HG03103 (cell line): ENCODE measurements around the gene ENTPD6.
"Not testable (repeated sequence)": the region's sequence is repeated elsewhere in the genome, so short reads cannot be mapped to it uniquely, and the experiment has no call there.

Experiments used
- ATAC-seq: cut with Tn5 transposase; IDR thresholded peaks from one replicate; pipeline ENCODE4 v1.9.1; 2021; ENCODE audit warnings: low read depth; ENCODE audit not compliant: unreplicated experiment

ENTPD6 gene

DNA sequence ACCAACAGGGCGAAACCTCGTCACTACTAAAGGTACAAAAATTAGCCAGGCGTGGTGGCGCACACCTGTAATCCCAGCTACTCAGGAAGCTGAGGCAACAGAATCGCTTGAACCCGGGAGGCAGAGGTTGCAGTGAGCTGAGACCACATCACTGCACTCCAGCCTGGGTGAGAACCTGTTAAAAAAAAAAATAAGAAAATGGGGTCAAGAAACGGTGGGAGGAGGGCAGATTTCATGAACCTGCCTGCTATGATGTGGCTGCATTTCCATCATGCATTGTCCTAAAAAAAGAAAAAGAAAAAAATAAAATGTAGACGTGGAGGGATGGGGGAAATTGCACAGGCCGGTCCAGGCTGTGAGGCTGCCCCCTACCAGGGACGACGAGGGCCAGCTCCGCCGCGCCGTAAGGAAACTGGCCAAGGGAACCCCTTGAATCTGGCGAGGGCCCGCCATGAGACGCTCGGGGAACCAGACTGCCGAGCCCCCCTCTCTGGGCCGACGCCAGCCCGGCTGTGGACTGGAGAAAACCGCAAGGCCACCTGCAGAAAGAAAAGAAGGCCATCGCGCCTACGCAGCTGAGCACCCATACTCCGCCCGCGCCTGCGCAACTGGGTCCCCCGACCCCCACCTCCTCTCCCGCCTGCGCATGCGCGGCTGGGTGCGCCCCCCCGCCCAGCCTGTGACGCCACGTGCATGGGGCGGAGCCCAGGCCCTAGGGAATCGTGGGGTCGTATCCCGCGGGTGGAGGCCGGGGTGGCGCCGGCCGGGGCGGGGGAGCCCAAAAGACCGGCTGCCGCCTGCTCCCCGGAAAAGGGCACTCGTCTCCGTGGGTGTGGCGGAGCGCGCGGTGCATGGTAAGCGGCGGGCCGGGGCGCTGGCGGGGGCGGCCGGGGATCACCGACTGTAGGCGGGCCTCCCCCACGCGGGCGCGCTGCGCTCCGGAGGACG is at the start of gene ENTPD6:
Gene ENTPD6, plus strand, starts transcription at position 699 of the 948 bp plus-strand sequence. CDS start 10,825 bp downstream, outside the sequence.
- peak; percentile 69 for ATAC-seq

DNA sequence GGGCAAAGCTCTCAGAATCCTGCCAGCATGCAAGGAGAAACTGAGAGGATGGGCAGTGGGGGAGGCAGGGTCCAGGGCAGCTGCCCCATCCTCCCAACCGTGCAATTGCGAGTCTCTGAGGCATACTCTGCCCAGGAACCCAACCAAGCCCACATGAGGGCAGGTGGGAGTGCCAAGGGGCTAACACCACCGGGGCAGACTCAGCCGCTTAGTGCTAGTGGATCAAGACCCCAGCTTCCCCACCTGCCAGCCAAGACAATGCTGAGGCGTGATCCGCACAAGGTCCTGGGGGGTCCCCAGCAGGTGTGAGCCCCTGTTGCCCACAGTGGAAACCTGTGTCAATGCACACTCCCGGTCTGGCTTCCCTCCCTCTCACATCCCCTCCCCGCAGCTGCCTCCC is 48.5 kb upstream of the ENTPD6 start:
- ATAC-seq = no peak

DNA sequence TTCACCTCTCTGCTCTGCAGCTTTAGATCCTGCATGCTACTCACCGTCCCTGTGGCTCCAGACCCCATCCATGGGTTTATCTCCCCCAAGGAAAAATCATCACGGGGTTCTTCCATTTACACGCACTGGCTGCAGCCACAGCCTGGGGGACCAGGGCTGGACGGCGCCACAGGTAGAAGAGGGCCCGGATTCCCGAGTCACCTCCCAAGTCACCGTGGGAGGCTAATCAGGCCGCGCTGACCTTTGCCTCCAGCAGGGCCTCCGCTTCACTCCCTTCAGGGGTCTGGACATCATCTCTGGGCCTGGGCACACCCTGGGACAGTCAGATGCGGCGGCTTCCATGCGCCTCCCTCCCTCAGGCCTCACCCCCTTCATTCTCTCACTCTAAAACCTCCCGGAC is 47.8 kb upstream of the ENTPD6 start:
- ATAC-seq = no peak

DNA sequence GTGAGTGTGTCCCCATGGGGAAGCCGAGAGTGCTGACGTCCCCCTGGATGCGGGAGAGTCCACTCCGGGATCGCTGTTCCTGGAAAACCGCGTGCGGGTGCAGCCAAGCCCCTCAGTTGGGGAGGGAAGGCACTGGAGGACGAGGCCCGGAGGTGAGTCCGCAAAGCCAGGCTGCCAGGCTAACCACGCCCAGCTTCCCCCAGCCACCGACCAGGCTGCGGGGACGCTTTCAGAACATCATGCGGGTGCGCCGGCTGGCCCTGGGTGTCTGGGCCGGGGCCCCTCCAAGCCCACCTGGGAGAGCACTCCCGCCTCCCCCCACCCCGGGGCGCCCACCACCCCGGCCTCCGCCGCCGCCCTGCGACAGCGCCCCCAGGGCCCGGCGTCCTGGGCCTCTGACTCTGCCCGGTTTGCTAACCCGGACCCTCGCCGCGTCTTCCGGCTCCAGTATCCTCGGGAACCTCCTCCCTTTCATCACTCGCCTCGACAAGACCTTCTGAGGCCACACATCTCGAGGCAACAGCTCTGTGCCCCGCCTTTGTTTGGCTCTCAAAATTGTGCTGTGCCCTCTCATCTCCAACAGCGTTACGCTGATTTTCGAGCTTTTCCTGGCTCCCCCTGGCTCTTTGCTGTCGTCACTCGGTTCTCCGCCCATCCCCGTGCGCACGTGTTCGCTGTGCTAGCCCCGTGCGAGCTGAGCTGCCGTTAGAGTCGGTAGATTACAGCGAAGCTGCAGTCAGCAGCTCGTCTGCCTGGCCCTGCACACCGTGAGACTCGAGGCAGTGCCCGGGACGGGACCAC is 47.1 kb upstream of the ENTPD6 start:
- ATAC-seq = no peak

DNA sequence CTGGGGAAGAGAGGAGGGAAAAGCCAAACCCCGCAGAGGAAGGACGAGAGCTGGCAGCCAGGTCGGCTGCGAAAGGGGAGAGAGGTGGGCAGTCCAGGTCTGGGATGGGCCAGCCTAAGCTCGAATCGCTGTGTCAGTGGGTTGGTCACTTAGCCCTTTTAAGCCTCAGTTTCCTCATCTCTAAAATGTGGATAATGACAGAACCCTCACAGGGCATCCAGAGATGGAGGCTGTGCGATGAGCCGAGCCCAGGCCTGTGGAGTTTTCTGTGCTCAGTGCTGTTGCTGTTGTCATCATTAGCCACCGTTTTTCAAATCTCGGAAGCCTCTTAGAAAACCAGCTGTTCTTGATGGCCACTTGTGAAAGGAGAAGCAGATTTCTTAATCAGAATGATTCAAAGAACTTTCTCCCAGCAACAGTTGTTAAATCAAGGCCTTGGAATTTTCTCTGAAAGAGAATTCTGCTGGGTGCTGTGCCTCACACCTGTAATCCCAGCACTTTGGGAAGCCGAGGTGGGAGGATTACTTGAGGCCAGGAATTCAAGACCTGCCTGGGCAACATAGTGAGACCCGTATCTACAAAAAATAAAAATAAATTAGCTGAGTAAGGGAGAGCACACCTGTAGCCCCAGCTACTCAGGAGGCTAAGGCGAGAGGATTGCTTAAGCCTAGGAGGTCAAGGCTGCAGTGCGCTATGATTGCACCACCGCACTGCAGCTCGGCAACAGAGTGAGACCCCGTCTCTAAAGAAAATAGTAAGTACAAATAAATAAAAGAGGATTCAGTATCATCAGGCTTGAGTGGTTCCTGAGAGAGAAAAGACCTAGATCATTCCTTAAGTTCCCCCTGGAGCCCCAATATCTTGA is 46.3 kb upstream of the ENTPD6 start:
- no peak for ATAC-seq

DNA sequence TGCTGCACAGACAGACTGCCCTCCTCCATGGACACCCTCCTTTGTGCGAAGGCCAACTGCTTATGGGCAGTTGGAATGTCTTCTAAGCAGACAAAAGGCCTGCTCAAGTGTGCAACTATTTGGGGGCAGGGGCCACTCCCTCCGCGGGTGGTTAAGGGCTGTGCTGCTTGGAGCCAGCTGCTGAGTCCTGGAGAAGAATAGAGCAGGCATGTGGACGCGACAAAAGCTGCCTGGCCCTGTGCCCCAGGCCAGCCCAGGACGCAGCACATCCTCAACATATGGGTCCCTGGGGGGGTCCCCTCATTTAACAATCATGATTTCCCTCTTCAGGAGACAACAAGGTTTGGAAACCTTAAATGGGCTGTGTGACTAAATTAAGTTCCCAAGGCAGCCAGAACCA is 45.5 kb upstream of the ENTPD6 start:
- ATAC-seq = no peak

DNA sequence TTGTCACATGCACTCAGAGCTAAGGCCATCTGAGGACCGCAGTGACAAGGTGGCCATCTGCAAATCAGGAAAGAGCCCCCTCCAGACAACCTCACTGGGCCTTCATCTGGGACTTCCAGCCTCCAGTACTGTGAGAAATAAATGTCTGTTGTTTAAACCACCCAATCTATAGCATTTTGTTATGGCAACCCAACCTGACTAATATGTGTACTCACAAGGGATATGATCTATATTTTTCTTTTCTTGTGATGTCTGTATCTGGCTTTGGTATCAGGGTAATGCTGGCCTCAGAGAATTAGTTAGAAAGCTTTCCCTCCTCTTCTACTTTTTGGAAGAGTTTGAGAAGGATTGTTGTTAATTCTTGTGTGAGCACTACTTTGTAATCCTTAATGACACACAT is 37.5 kb upstream of the ENTPD6 start:
- ATAC-seq = no peak

DNA sequence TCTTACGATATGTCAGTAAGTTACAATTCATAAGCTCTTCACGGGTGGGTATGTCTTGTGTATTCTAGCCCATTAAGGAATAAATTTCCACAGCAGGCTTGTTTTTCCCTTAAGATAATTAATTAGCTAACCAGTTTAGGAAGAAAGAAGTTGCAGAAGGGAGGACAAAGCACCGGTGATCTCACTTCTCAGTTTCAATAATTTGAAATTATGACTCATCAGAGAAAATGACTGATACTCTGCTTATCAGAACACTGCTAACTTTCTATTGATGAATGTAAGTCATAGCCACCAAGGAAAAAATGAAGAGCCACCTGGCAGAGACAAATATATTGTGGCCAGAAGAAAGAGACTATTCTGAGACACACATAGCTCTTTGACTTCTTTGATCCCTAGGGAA is 35.0 kb upstream of the ENTPD6 start:
- ATAC-seq = peak; percentile 67

DNA sequence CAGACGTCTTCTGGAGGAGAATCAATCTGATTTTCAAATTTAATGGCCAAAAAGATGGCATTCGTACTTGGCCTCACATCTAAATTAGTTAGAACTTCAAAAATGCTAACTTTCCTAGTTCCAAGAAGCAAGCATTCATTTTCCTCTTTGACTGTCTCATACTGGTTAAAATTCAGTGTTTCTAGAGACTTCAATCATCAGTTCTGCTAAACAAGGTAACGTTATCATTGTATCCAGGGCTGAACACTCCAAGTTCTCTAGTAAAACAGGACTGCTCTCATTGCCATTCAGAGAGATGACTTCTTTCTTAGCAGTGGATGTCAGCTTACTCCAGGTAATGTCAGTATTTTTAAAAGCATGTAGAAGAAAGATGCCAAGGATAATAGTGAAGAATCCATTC is 34.6 kb upstream of the ENTPD6 start:
- no peak for ATAC-seq

DNA sequence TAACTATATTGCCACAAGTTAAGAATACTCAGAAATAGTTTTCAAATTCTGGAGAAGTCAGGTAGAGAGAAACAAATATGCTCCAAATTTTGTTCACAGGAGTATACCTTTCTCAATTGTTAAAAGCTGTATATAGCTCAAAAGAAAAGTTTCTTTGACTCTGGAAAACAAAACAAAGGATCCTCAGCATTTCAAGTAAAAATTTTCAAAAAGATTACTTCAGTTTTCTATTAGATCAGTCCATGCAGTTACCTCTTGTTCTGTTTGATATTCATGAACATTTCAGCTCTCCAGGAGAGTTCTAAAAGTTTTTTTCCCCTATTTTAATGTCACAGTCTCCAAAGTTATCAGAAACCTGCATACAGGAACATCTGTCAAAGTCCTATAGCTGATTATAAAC is 30.4 kb upstream of the ENTPD6 start:
- no peak for ATAC-seq

DNA sequence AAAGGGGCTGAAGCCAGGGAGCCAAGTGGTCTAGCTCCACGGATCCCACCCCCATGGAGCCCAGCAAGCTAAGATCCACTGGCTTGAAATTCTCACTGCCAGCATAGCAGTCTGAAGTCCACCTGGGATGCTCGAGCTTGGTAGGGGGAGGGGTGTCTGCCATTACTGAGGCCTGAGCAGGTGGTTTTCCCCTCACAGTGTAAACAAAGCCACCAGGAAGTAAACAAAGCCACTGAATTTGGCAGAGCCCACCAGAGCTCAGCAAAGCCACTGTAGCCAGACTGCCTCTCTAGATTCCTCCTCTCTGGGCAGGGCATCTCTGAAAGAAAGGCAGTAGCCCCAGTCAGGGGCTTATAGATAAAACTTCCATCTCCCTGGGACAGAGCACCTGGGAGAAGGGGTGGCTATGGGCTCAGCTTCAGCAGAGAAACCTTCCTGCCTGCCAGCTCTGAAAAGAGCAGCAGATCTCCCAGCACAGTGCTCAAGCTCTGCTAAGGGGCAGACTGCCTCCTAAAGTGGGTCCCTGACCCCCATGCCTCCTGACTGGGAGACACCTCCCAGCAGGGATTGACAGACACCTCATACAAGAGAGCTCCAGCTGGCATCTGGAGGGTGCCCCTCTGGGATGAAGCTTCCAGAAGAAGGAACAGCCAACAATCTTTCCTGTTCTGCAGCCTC is 29.3 kb upstream of the ENTPD6 start:
- ATAC-seq = not testable (repeated sequence)

DNA sequence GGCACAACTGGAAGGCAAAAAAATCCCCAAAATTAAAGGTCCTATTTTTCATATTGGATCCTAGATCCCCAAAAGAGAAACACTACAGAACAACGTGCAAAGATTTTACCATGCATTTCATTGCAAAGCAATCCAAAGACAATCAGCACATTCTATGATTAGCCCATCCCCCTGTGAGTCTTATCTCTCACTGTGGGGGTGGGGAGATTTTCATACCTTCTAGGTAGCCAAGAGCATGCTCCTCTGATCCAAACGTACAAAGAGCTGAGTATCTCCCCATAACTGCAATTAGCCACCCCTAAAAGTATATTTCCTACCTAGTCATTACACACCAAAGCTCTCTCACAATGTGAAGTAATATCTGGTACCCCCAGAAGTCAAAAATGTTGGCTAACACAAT is 22.2 kb upstream of the ENTPD6 start:
- ATAC-seq = no peak

DNA sequence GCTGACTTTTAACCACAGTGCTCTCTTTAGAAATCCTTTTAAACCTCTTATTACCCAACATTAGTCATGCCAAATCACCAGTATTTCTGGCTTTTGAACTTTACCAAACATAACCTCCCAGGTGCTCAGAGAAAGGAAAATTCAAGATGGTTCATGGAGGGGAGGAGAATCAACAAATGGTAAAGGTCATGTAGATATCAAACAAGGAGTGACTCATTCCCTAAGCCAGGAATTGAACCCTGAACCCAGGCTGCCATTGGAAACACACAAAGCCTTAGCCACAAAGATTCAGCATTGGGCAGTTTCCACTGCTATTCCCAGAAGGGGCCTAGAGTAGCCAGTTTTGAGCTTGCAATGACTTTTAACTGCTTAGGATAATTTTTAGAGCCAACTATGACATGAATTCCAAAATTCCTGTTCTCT is 21.6 kb upstream of the ENTPD6 start:
- no peak for ATAC-seq

DNA sequence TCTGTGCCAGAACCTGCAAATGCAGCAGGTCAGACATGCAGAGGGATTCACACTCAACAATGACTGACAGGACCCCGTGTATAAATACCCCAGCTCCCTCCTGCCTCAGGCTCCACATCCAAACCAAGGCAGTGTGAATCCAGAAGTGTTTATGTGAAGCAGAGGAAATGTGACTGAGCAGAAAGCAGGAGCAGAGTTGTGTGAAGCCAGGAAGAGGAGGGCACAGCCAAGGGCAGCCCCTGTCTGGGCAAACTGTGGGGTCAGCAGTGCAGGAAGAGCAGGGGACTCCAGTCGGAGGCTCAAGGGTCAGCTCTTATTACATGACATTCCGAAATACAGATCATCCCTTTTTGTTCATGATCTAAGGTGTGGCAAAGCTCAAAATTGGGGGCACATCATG is 19.3 kb upstream of the ENTPD6 start:
- ATAC-seq = no peak

DNA sequence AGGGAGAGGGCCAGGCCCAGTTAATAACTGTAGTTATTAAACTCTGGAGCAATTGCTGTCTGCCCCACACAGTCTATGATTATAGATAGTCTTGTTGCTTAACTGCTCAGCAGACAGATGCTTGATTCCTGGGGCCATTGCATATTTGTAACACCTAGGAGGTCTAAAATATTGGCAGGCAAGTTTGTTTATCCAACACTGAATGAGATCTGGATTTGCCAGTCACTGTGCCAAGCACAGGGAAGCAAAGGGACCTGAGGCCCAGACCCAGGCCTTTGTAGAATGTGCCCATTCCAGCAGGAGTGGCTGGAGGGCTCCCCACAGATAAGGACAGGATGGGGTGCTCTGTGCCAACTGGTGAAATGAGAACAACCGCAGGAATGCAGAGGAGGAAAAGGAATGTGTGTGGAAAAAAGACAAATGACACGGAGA is 17.6 kb upstream of the ENTPD6 start:
- no peak for ATAC-seq

DNA sequence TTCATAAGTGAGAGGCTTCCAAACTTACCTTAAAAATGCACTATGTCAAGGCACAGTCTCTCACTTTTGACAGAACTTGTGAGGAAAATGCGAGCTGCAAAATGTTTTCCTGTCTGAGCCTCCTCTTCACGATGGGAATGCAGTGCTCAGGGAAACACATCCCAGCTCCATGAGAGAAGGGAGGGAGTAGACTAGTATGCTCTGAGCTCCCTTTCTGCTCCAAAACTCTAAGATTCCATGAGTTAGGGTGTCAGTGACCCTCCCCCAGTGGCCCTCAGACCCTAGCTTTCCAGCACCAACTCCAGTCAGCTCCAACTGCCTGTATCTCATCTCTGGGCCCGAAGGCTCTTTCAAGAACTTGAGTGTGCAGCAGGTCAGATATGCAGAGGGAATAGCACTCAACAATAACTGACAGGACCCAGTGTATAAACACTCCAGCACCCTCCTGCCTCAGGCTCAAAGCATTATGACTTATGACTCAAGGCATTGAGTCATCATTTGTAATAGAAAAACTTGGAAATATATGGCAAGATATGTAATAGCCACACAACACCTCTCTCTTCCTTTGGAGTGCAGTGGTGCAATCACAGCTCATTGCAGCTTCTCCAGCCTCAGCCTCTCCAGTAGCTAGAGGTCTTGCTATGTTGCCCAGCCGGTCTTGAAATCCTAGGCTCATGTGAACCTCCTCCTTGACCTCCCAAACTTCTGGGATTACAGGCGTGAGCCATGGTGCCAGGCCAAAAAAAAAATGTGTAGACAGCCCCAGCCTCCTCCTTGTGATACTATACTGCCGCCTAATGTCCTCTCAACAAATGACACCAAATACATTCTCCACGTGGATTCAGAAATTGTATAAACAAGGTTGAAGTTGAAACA is 16.7 kb upstream of the ENTPD6 start:
- no peak for ATAC-seq

DNA sequence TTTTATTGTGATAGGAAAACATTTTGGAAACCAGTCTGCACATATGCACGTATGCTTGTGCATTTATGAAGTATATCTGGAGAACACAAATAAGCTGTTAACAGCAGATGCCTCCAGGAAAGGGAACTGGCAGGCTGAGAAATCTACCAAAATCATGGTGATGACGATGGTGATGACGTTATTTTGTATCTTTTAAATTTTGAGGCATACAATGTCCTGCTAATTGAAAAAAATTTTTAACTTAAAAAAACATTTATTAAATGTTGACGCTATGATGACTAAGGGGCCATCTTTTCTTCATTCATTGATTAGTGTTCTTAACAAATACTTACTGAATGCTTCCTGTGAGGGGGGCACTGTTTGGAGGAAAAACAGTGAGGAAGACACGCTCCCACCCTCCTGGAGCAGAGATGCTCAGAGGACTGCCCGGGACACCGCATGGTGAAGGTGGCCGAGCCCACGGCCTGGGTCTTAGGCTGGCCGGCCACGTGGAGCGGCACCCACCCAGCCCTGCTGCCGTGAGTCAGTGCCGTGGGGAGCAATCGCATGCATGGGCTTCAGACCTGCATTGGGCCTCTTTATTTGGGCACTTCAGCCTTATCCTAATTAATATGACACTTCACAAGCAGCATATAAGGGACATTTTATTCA is 15.9 kb upstream of the ENTPD6 start:
- ATAC-seq = no peak

DNA sequence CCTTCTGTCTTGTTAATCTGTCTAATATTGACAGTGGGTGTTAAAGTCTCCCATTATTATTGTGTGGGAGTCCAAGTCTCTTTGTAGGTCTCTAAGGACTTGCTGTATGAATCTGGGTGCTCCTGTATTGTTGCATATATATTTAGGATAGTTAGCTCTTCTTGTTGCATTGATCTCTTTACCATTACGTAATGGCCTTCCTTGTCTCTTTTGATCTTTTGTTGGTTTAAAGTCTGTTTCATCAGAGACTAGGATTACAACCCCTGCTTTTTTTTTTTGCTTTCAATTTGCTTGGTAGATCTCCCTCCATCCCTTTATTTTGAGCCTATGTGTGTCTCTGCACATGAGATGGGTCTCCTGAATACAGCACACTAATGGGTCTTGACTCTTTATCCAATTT is 11.1 kb upstream of the ENTPD6 start:
- not testable (repeated sequence) for ATAC-seq

DNA sequence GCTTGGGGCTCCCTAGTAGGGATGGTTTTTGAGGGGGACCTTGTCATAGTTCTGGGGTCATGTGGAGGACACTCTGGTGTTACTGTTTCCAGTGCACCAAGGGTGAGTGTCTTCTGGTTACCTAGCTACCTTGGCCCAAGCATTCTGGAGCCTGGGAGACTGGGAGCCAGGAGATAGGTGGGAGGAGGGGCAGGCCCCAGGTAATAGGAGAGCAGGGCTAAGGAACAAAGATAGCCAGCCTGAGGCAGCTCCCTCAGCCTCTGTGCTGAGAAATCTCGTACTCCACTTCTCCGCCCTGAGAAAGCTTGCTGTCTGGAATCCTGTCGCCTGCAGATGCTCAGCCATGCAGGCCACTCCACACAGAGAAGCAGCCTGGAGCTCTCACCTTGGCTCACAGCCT is 8.3 kb upstream of the ENTPD6 start:
- ATAC-seq = no peak
